Muscle of leg (tissue), 11 donors: ENCODE results near the gene SETSIP. TPM values are rescaled to one million over a fixed set of nuclear protein-coding genes. Genes with fewer than 3 reads are reported as not detected.

ENCODE experiments used
- DNase-seq: peaks from one replicate; pipeline ENCODE4 v3.0.0; 2013
- H3K27ac ChIP-seq: one replicate; pipeline ENCODE4 v1.5.1; 2013; ENCODE audit warnings: mild to moderate bottlenecking, low read length, control low read depth
- H3K27me3 ChIP-seq: one replicate; pipeline ENCODE4 v1.6.1; 2013; ENCODE audit warnings: low read length; ENCODE audit not compliant: control insufficient read depth, insufficient read depth
- H3K36me3 ChIP-seq: one replicate; pipeline ENCODE4 v1.6.1; 2013; ENCODE audit warnings: low read length; ENCODE audit not compliant: control insufficient read depth, insufficient read depth
- H3K4me1 ChIP-seq: one replicate; pipeline ENCODE4 v1.6.1; 2013; ENCODE audit warnings: low read length; ENCODE audit not compliant: control insufficient read depth, insufficient read depth
- H3K4me3 ChIP-seq: one replicate; pipeline ENCODE4 v1.5.1; 2013; ENCODE audit warnings: low read length, control low read depth
- H3K9me3 ChIP-seq: replicated peaks from 2 replicates; pipeline ENCODE4 v1.6.1; 2013; ENCODE audit warnings: low read depth, low read length; ENCODE audit not compliant: control insufficient read depth
- WGBS: methylation state at CpG from one replicate; pipeline ENCODE4 v1.1.5; 2013; ENCODE audit warnings: missing lambda C conversion rate; ENCODE audit not compliant: insufficient coverage; 5-methylcytosine and 5-hydroxymethylcytosine counted together
- polyA plus RNA-seq, 8 donors: library from polyadenylated mRNA; unstranded; fragments of 120-200 nt; gene quantifications; one replicate each; pipeline versions ENCODE4 v1.2.1 to v1.2.3, GENCODE V29; 2013; ENCODE audit warnings: inconsistent platforms in 1 of 8, low replicate concordance in 1 of 8; ENCODE audit not compliant: insufficient read length in 8 of 8, insufficient read depth in 1 of 8
- total RNA-seq: library from RNA; stranded (reverse); fragments of 120-200 nt; gene quantifications from one replicate; pipeline ENCODE4 v1.2.4, GENCODE V29; 2013

Gene SETSIP
- total and polyA plus RNA-seq, 9 donors, result 0.18 to 1.0 (median 0.43) TPM; not detected in 2

- H3K9me3 ChIP-seq, result no peaks in the 10 kb centered on the region
- DNase-seq, result no peak
- H3K36me3 ChIP-seq, result no peaks in the 10 kb centered on the region
- H3K27ac ChIP-seq, result no peak overlapping the region
- no CpG with 5 or more reads among the region's 2 CpGs for WGBS
- H3K27me3 ChIP-seq, result no peaks in the 10 kb centered on the region
- no peaks in the 10 kb centered on the region for H3K4me1 ChIP-seq
- H3K4me3 ChIP-seq, result no peak overlapping the region
Measured at GRCh38 chr1:92070892-92071291, 4.3 kb downstream of the SETSIP start.

- WGBS, result 84% methylated on average over 6 of the region's 8 CpGs
- Histone ChIP-seq H3K36me3 (no peaks in the 10 kb centered on the region), H3K27me3 (no peaks in the 10 kb centered on the region), H3K4me3 (no peak overlapping the region), H3K4me1 (no peaks in the 10 kb centered on the region), H3K9me3 (no peaks in the 10 kb centered on the region), H3K27ac (no peak overlapping the region)
- DNase-seq, result no peak
Measured at GRCh38 chr1:92066321-92066720, 8.9 kb downstream of the SETSIP start.

- H3K4me3 ChIP-seq, result no peak overlapping the region
- WGBS, result no CpG with 5 or more reads among the region's 3 CpGs
- no peak for DNase-seq
- no peaks in the 10 kb centered on the region for H3K9me3 ChIP-seq
- H3K27me3 ChIP-seq, result no peaks in the 10 kb centered on the region
- no peak overlapping the region for H3K27ac ChIP-seq
- no peaks in the 10 kb centered on the region for H3K4me1 ChIP-seq
- no peaks in the 10 kb centered on the region for H3K36me3 ChIP-seq
Measured at GRCh38 chr1:92065042-92065441, 10.2 kb downstream of the SETSIP start.

- DNase-seq, result no peak
- H3K9me3 ChIP-seq, result no peaks in the 10 kb centered on the region
- no peak overlapping the region for H3K4me3 ChIP-seq
- no peaks in the 10 kb centered on the region for H3K4me1 ChIP-seq
- H3K27me3 ChIP-seq, result no peaks in the 10 kb centered on the region
- H3K36me3 ChIP-seq, result no peaks in the 10 kb centered on the region
- H3K27ac ChIP-seq, result no peak overlapping the region
Measured at GRCh38 chr1:92051948-92052347, 23.3 kb downstream of the SETSIP start.

- Histone ChIP-seq H3K9me3 (no peaks in the 10 kb centered on the region), H3K27me3 (no peaks in the 10 kb centered on the region), H3K4me1 (no peaks in the 10 kb centered on the region), H3K27ac (no peak overlapping the region), H3K4me3 (no peak overlapping the region), H3K36me3 (no peaks in the 10 kb centered on the region)
- no CpG with 5 or more reads among the region's 2 CpGs for WGBS
- no peak for DNase-seq
Measured at GRCh38 chr1:92045766-92046495, 29.3 kb downstream of the SETSIP start.

GRCh38 chr1:92043621-92044020, 31.6 kb downstream of the SETSIP start:
- Histone ChIP-seq H3K9me3 (no peaks in the 10 kb centered on the region), H3K36me3 (no peaks in the 10 kb centered on the region), H3K4me1 (no peaks in the 10 kb centered on the region), H3K4me3 (no peak overlapping the region), H3K27me3 (no peaks in the 10 kb centered on the region), H3K27ac (no peak overlapping the region)
- 60% methylated on average over 2 of the region's 5 CpGs for WGBS
- no peak for DNase-seq

- no peak for DNase-seq
- Histone ChIP-seq H3K9me3 (no peaks in the 10 kb centered on the region), H3K4me1 (no peaks in the 10 kb centered on the region), H3K27ac (no peak overlapping the region), H3K27me3 (no peaks in the 10 kb centered on the region), H3K4me3 (no peak overlapping the region), H3K36me3 (no peaks in the 10 kb centered on the region)
- no CpG with 5 or more reads among the region's 1 CpG for WGBS
Measured at GRCh38 chr1:92040971-92041370, 34.2 kb downstream of the SETSIP start.

GRCh38 chr1:92038695-92039346, 36.4 kb downstream of the SETSIP start:
- H3K9me3 ChIP-seq, result no peaks in the 10 kb centered on the region
- DNase-seq, result no peak
- H3K27ac ChIP-seq, result no peak overlapping the region
- no peaks in the 10 kb centered on the region for H3K4me1 ChIP-seq
- H3K27me3 ChIP-seq, result no peaks in the 10 kb centered on the region
- H3K4me3 ChIP-seq, result no peak overlapping the region
- WGBS, result 92% methylated on average over 2 of the region's 2 CpGs
- no peaks in the 10 kb centered on the region for H3K36me3 ChIP-seq

- no peak overlapping the region for H3K27ac ChIP-seq
- no peaks in the 10 kb centered on the region for H3K27me3 ChIP-seq
- DNase-seq, result peak; percentile 2
- H3K4me1 ChIP-seq, result no peaks in the 10 kb centered on the region
- no peak overlapping the region for H3K4me3 ChIP-seq
- H3K9me3 ChIP-seq, result no peaks in the 10 kb centered on the region
- no peaks in the 10 kb centered on the region for H3K36me3 ChIP-seq
- 76% methylated on average over 6 of the region's 6 CpGs for WGBS
Measured at GRCh38 chr1:92037400-92037799, 37.8 kb downstream of the SETSIP start.

- DNase-seq, result no peak
- no peak overlapping the region for H3K27ac ChIP-seq
- H3K9me3 ChIP-seq, result no peaks in the 10 kb centered on the region
- H3K4me1 ChIP-seq, result peaks cover 4% of the 10 kb centered on the region
- H3K4me3 ChIP-seq, result no peak overlapping the region
- 50% methylated on average over 1 of the region's 6 CpGs for WGBS
- H3K27me3 ChIP-seq, result peaks cover 4% of the 10 kb centered on the region
- H3K36me3 ChIP-seq, result no peaks in the 10 kb centered on the region
Measured at GRCh38 chr1:92031281-92032110, 43.7 kb downstream of the SETSIP start.
